ENCODE measurements around the gene CADPS.

GRCh38 chr3:62662677-62663076 is 212.5 kb downstream of the CADPS start:
- TF ChIP-seq MAX (IDR thresholded peaks at IDR 0.05; ENCODE audit: low read depth): no peak
- TF ChIP-seq CTCF (IDR thresholded peaks at IDR 0.05): no peak
- no peak for TF ChIP-seq RAD21 (IDR thresholded peaks at IDR 0.05; ENCODE audit: low read length)
- TF ChIP-seq POLR2AphosphoS5 (IDR thresholded peaks at IDR 0.05; ENCODE audit: low read depth, low read length): no peak
- no peak for TF ChIP-seq USF2 (IDR thresholded peaks at IDR 0.05; ENCODE audit: borderline replicate concordance, low read depth, low read length)
- no peak for TF ChIP-seq NRF1 (IDR thresholded peaks at IDR 0.05; ENCODE audit: low read depth, low read length)
- no peak for TF ChIP-seq REST (IDR thresholded peaks at IDR 0.05; ENCODE audit: low read depth, low read length)
- no peak for TF ChIP-seq JUND (IDR thresholded peaks at IDR 0.05)

All from SK-N-SH (cell line).